GM23338 (cell line): Measurements from ENCODE around the gene CMC4. TPM values are rescaled to one million over a fixed set of nuclear protein-coding genes. Genes with fewer than 3 reads are reported as not detected.

ENCODE experiments used
- ATAC-seq: fragments of 200-7000 bp; cut with Tn5 transposase; 3 replicates; pipeline ENCODE4 v1.9.1; 2020
- DNase-seq: peaks from one replicate; pipeline ENCODE4 v3.0.0-alpha.2; 2015; ENCODE audit warnings: low spot score
- H2AFZ ChIP-seq: fragments of 200-600 bp; sonication (generic); 2 replicates; pipeline ENCODE4 v1.8.0; 2016; ENCODE audit warnings: antibody characterized with exemption, mild to moderate bottlenecking, moderate library complexity
- H3F3A ChIP-seq: fragments of 200-600 bp; sonication (generic); replicated peaks from 2 replicates; pipeline ENCODE4 v1.8.0; 2017; ENCODE audit warnings: antibody characterized with exemption, mixed run types, low read depth
- H3K27ac ChIP-seq: fragments of 200-600 bp; sonication (generic); 2 replicates; pipeline ENCODE4 v1.6.1; 2016; ENCODE audit warnings: low read depth
- H3K27me3 ChIP-seq: fragments of 200-600 bp; sonication (generic); 2 replicates; pipeline ENCODE4 v1.8.0; 2016; ENCODE audit warnings: mild to moderate bottlenecking, mixed run types, moderate library complexity; ENCODE audit not compliant: insufficient read depth
- H3K36me3 ChIP-seq: fragments of 200-600 bp; sonication (generic); 2 replicates; pipeline ENCODE4 v1.8.0; 2016; ENCODE audit warnings: mild to moderate bottlenecking; ENCODE audit not compliant: insufficient read depth
- H3K4me1 ChIP-seq: fragments of 200-600 bp; sonication (generic); 2 replicates; pipeline ENCODE4 v1.8.0; 2016; ENCODE audit warnings: mild to moderate bottlenecking, moderate library complexity; ENCODE audit not compliant: insufficient read depth
- H3K4me2 ChIP-seq: fragments of 200-600 bp; sonication (generic); 2 replicates; pipeline ENCODE4 v1.7.1; 2017; ENCODE audit warnings: mixed run types
- H3K4me3 ChIP-seq: fragments of 200-600 bp; sonication (generic); 2 replicates; pipeline ENCODE4 v1.6.1; 2016; ENCODE audit warnings: mixed run types
- H3K79me2 ChIP-seq: fragments of 200-600 bp; sonication (generic); replicated peaks from 2 replicates; pipeline ENCODE4 v1.8.0; 2017; ENCODE audit warnings: mild to moderate bottlenecking; ENCODE audit not compliant: insufficient read depth
- H3K9me2 ChIP-seq: fragments of 200-600 bp; sonication (generic); 2 replicates; pipeline ENCODE4 v1.8.0; 2017; ENCODE audit not compliant: insufficient read depth
- H4K20me1 ChIP-seq: fragments of 200-600 bp; sonication (generic); replicated peaks from 2 replicates; pipeline ENCODE4 v1.8.0; 2017; ENCODE audit warnings: mild to moderate bottlenecking; ENCODE audit not compliant: insufficient read depth
- H3K27ac Mint-ChIP-seq: 2 replicates; pipeline ENCODE4 v1.8.0; 2020; ENCODE audit warnings: inconsistent platforms, mild to moderate bottlenecking, moderate library complexity, mixed read lengths
- H3K27me3 Mint-ChIP-seq: 3 replicates; pipeline ENCODE4 v1.8.0; 2022; ENCODE audit warnings: low read depth, mild to moderate bottlenecking, moderate library complexity, mixed read lengths, inconsistent platforms; ENCODE audit not compliant: insufficient read depth, poor library complexity
- H3K36me3 Mint-ChIP-seq: 3 replicates; pipeline ENCODE4 v1.8.0; 2021; ENCODE audit warnings: low read depth, mild to moderate bottlenecking, inconsistent platforms, moderate library complexity, mixed read lengths
- H3K4me1 Mint-ChIP-seq: 3 replicates; pipeline ENCODE4 v1.8.0; 2020; ENCODE audit warnings: mild to moderate bottlenecking, inconsistent platforms, mixed read lengths
- H3K4me3 Mint-ChIP-seq: 3 replicates; pipeline ENCODE4 v1.8.0; 2021; ENCODE audit warnings: moderate library complexity, mild to moderate bottlenecking, inconsistent platforms, mixed read lengths
- H3K9me3 Mint-ChIP-seq: 3 replicates; pipeline ENCODE4 v1.8.0; 2020; ENCODE audit warnings: moderate library complexity, mild to moderate bottlenecking, inconsistent platforms, mixed read lengths
- CREB1 ChIP-seq: fragments of 250-450 bp; sonication (Bioruptor Pico); IDR thresholded peaks from 2 replicates; pipeline ENCODE4 v1.5.0; 2020; ENCODE audit warnings: low read depth, mild to moderate bottlenecking, moderate library complexity
- EZH2 ChIP-seq: fragments of 200-600 bp; sonication (generic); IDR thresholded peaks from one replicate; pipeline ENCODE4 v1.8.0; 2017; ENCODE audit warnings: antibody characterized with exemption, mild to moderate bottlenecking, low read depth; ENCODE audit not compliant: unreplicated experiment
- EZH2phosphoT487 ChIP-seq: fragments of 200-600 bp; sonication (generic); IDR thresholded peaks from one replicate; pipeline ENCODE4 v1.8.1; 2018; ENCODE audit warnings: antibody characterized with exemption; ENCODE audit not compliant: unreplicated experiment
- JUNB ChIP-seq: IDR thresholded peaks from one replicate; pipeline ENCODE4 v1.6.1; 2016; ENCODE audit warnings: antibody characterized with exemption; ENCODE audit not compliant: unreplicated experiment
- NANOG ChIP-seq: IDR thresholded peaks from 2 replicates; pipeline ENCODE4 v1.6.1; 2016; ENCODE audit warnings: antibody characterized with exemption, borderline replicate concordance
- POLR2AphosphoS5 ChIP-seq: IDR thresholded peaks from 2 replicates; pipeline ENCODE4 v1.6.1; 2016; ENCODE audit warnings: antibody characterized with exemption, low read depth
- STAT1 ChIP-seq: IDR thresholded peaks from one replicate; pipeline ENCODE4 v1.6.1; 2016; ENCODE audit warnings: antibody characterized with exemption; ENCODE audit not compliant: unreplicated experiment
- ZNF114 ChIP-seq: fragments of 250-450 bp; sonication (Bioruptor Pico); IDR thresholded peaks from 2 replicates; pipeline ENCODE4 v1.5.0; 2020; ENCODE audit warnings: mild to moderate bottlenecking, moderate library complexity
- ZNF331 ChIP-seq: fragments of 250-450 bp; sonication (Bioruptor Pico); IDR thresholded peaks from 2 replicates; pipeline ENCODE4 v1.5.0; 2020; ENCODE audit warnings: low read depth, mild to moderate bottlenecking, moderate library complexity
- polyA plus RNA-seq: library from polyadenylated mRNA; unstranded; fragments of >200 nt; fragmentation: Nextera tagmentation; extraction: Ambion mirVana; gene quantifications from 2 replicates; pipeline ENCODE4 v1.2.1, GENCODE V29; 2016
- total RNA-seq: library from RNA; depleted of rRNA; stranded (reverse); fragments of >200 nt; shearing (Covaris generic); gene quantifications from 2 replicates; pipeline ENCODE4 v1.2.3, GENCODE V29; 2014
- TF ChIP-seq, protein P1 (sequence below), 2 experiments: fragments of 200-600 bp in 1 of 2; sonication (generic) in 1 of 2; conservative IDR thresholded peaks; 2 replicates each; pipeline versions ENCODE4 v1.5.1 to v1.6.1; 2016 to 2017; ENCODE audit warnings: antibody characterized with exemption in 2 of 2, low read depth in 2 of 2, mild to moderate bottlenecking in 2 of 2, moderate library complexity in 1 of 2
- TF ChIP-seq, protein P2 (sequence below): IDR thresholded peaks from 2 replicates; pipeline ENCODE4 v1.6.1; 2016; ENCODE audit warnings: antibody characterized with exemption
- TF ChIP-seq, protein P3 (sequence below): fragments of 250-450 bp; sonication (Bioruptor Pico); IDR thresholded peaks from 2 replicates; pipeline ENCODE4 v1.5.0; 2020; ENCODE audit warnings: mild to moderate bottlenecking, moderate library complexity
- TF ChIP-seq, protein P4 (sequence below): IDR thresholded peaks from one replicate; pipeline ENCODE4 v1.6.1; 2018; ENCODE audit warnings: antibody characterized with exemption; ENCODE audit not compliant: unreplicated experiment

Gene CMC4
- total and polyA plus RNA-seq, 2 experiments from 2014 or later, result 9.9 to 16.3 TPM

GRCh38 chrX:155065035-155065734, 5.8 kb downstream of the CMC4 start:
- no peak overlapping the region for H3K4me3 Mint-ChIP-seq
- H3K27ac Mint-ChIP-seq, result no peak overlapping the region
- ATAC-seq (no peak), DNase-seq (no peak)
- Histone ChIP-seq H3K4me2 (no peak overlapping the region), H2AFZ (no peak overlapping the region), H4K20me1 (no peaks in the 10 kb centered on the region), H3K9me2 (no peaks in the 10 kb centered on the region), H3K27ac (no peak overlapping the region), H3F3A (no peaks in the 10 kb centered on the region), H3K4me1 (no peaks in the 10 kb centered on the region), H3K79me2 (peaks cover 7% of the 10 kb centered on the region; the same call in 1 of the 2 replicates), H3K4me3 (no peak overlapping the region), H3K27me3 (no peaks in the 10 kb centered on the region), H3K36me3 (no peaks in the 10 kb centered on the region; the same call in 1 of the 2 replicates)
- no peaks in the 10 kb centered on the region for H3K9me3 Mint-ChIP-seq
- no peaks in the 10 kb centered on the region for H3K27me3 Mint-ChIP-seq
- no peaks in the 10 kb centered on the region for H3K4me1 Mint-ChIP-seq
- TF ChIP-seq EZH2phosphoT487 (no peak), NANOG (no peak), CREB1 (CRISPR knock-in tag) (no peak), EZH2 (no peak), JUNB (no peak), POLR2AphosphoS5 (no peak), STAT1 (no peak), ZNF114 (CRISPR knock-in tag) (no peak), ZNF331 (CRISPR knock-in tag) (no peak)
- TF ChIP-seq, protein P1, sequence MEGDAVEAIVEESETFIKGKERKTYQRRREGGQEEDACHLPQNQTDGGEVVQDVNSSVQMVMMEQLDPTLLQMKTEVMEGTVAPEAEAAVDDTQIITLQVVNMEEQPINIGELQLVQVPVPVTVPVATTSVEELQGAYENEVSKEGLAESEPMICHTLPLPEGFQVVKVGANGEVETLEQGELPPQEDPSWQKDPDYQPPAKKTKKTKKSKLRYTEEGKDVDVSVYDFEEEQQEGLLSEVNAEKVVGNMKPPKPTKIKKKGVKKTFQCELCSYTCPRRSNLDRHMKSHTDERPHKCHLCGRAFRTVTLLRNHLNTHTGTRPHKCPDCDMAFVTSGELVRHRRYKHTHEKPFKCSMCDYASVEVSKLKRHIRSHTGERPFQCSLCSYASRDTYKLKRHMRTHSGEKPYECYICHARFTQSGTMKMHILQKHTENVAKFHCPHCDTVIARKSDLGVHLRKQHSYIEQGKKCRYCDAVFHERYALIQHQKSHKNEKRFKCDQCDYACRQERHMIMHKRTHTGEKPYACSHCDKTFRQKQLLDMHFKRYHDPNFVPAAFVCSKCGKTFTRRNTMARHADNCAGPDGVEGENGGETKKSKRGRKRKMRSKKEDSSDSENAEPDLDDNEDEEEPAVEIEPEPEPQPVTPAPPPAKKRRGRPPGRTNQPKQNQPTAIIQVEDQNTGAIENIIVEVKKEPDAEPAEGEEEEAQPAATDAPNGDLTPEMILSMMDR (conservative IDR thresholded peaks at IDR 0.05; ENCODE audit: low read depth in 2 of 2), result no peak
- TF ChIP-seq, protein P2, sequence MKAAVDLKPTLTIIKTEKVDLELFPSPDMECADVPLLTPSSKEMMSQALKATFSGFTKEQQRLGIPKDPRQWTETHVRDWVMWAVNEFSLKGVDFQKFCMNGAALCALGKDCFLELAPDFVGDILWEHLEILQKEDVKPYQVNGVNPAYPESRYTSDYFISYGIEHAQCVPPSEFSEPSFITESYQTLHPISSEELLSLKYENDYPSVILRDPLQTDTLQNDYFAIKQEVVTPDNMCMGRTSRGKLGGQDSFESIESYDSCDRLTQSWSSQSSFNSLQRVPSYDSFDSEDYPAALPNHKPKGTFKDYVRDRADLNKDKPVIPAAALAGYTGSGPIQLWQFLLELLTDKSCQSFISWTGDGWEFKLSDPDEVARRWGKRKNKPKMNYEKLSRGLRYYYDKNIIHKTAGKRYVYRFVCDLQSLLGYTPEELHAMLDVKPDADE, result no peak
- TF ChIP-seq, protein P3, sequence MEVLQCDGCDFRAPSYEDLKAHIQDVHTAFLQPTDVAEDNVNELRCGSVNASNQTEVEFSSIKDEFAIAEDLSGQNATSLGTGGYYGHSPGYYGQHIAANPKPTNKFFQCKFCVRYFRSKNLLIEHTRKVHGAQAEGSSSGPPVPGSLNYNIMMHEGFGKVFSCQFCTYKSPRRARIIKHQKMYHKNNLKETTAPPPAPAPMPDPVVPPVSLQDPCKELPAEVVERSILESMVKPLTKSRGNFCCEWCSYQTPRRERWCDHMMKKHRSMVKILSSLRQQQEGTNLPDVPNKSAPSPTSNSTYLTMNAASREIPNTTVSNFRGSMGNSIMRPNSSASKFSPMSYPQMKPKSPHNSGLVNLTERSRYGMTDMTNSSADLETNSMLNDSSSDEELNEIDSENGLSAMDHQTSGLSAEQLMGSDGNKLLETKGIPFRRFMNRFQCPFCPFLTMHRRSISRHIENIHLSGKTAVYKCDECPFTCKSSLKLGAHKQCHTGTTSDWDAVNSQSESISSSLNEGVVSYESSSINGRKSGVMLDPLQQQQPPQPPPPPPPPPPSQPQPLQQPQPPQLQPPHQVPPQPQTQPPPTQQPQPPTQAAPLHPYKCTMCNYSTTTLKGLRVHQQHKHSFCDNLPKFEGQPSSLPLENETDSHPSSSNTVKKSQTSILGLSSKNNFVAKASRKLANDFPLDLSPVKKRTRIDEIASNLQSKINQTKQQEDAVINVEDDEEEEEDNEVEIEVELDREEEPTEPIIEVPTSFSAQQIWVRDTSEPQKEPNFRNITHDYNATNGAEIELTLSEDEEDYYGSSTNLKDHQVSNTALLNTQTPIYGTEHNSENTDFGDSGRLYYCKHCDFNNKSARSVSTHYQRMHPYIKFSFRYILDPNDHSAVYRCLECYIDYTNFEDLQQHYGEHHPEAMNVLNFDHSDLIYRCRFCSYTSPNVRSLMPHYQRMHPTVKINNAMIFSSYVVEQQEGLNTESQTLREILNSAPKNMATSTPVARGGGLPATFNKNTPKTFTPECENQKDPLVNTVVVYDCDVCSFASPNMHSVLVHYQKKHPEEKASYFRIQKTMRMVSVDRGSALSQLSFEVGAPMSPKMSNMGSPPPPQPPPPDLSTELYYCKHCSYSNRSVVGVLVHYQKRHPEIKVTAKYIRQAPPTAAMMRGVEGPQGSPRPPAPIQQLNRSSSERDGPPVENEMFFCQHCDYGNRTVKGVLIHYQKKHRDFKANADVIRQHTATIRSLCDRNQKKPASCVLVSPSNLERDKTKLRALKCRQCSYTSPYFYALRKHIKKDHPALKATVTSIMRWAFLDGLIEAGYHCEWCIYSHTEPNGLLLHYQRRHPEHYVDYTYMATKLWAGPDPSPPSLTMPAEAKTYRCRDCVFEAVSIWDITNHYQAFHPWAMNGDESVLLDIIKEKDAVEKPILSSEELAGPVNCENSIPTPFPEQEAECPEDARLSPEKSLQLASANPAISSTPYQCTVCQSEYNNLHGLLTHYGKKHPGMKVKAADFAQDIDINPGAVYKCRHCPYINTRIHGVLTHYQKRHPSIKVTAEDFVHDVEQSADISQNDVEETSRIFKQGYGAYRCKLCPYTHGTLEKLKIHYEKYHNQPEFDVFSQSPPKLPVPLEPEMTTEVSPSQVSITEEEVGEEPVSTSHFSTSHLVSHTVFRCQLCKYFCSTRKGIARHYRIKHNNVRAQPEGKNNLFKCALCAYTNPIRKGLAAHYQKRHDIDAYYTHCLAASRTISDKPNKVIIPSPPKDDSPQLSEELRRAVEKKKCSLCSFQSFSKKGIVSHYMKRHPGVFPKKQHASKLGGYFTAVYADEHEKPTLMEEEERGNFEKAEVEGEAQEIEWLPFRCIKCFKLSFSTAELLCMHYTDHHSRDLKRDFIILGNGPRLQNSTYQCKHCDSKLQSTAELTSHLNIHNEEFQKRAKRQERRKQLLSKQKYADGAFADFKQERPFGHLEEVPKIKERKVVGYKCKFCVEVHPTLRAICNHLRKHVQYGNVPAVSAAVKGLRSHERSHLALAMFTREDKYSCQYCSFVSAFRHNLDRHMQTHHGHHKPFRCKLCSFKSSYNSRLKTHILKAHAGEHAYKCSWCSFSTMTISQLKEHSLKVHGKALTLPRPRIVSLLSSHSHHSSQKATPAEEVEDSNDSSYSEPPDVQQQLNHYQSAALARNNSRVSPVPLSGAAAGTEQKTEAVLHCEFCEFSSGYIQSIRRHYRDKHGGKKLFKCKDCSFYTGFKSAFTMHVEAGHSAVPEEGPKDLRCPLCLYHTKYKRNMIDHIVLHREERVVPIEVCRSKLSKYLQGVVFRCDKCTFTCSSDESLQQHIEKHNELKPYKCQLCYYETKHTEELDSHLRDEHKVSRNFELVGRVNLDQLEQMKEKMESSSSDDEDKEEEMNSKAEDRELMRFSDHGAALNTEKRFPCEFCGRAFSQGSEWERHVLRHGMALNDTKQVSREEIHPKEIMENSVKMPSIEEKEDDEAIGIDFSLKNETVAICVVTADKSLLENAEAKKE (CRISPR knock-in tag), result no peak
- TF ChIP-seq, protein P4, sequence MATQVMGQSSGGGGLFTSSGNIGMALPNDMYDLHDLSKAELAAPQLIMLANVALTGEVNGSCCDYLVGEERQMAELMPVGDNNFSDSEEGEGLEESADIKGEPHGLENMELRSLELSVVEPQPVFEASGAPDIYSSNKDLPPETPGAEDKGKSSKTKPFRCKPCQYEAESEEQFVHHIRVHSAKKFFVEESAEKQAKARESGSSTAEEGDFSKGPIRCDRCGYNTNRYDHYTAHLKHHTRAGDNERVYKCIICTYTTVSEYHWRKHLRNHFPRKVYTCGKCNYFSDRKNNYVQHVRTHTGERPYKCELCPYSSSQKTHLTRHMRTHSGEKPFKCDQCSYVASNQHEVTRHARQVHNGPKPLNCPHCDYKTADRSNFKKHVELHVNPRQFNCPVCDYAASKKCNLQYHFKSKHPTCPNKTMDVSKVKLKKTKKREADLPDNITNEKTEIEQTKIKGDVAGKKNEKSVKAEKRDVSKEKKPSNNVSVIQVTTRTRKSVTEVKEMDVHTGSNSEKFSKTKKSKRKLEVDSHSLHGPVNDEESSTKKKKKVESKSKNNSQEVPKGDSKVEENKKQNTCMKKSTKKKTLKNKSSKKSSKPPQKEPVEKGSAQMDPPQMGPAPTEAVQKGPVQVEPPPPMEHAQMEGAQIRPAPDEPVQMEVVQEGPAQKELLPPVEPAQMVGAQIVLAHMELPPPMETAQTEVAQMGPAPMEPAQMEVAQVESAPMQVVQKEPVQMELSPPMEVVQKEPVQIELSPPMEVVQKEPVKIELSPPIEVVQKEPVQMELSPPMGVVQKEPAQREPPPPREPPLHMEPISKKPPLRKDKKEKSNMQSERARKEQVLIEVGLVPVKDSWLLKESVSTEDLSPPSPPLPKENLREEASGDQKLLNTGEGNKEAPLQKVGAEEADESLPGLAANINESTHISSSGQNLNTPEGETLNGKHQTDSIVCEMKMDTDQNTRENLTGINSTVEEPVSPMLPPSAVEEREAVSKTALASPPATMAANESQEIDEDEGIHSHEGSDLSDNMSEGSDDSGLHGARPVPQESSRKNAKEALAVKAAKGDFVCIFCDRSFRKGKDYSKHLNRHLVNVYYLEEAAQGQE, result no peak
- peaks cover 3% of the 10 kb centered on the region; the same call in 1 of the 3 replicates for H3K36me3 Mint-ChIP-seq
